Hematopoietic multipotent progenitor cell treated with erythropoietin and hydrocortisone succinate and interleukin-3 and kit ligand, for 6 days (in vitro differentiated cells): ENCODE measurements around the gene MIP.
"Not testable (repeated sequence)": the region's sequence is repeated elsewhere in the genome, so short reads cannot be mapped to it uniquely, and the experiment has no call there.

ENCODE experiments used
- DNase-seq: peaks from one replicate; pipeline ENCODE4 v3.0.0-alpha.2; 2015

The MIP gene

DNA sequence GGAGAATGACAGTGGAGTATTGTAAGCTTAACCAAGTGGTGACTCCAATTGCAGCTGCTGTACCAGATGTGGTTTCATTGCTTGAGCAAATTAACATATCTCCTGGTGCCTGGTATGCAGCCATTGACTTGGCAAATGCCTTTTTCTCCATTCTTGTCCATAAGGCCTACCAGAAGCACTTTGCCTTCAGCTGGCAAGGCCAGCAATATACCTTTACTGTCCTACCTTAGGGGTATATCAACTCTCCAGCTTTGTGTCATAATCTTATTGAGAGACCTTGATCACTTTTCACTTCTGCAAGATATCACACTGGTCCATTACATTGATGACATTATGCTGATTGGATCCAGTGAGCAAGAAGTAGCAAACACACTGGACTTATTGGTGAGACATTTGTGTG is 52.8 kb downstream of the MIP start:
- not testable (repeated sequence) for DNase-seq

- not testable (repeated sequence) for DNase-seq
Observed at GRCh38 chr12:56401125-56401524, 53.3 kb downstream of the MIP start.
